ENCODE measurements around the gene ATP5PB.

Gene ATP5PB

DNA sequence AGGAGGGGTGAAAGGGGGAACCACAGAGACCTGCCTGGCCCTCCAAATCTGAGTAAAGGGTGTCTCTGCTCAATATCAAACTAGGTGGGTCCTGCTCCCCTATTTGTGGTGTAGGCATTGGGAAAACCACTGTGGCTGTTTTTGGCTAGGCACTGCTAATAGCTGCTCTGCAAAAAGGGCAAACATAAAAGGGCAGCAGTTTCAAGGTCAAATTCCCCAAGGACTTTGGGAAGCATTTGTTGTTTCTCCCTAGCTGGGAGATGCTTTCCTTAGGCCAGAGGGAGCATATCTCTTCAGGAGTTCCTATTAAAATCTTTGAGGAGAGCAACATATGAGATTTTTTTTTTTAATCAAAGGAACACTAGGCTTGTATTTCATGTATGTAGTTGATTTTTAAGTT, 26.9 kb downstream of the ATP5PB start:
- no peak for DNase-seq

DNA sequence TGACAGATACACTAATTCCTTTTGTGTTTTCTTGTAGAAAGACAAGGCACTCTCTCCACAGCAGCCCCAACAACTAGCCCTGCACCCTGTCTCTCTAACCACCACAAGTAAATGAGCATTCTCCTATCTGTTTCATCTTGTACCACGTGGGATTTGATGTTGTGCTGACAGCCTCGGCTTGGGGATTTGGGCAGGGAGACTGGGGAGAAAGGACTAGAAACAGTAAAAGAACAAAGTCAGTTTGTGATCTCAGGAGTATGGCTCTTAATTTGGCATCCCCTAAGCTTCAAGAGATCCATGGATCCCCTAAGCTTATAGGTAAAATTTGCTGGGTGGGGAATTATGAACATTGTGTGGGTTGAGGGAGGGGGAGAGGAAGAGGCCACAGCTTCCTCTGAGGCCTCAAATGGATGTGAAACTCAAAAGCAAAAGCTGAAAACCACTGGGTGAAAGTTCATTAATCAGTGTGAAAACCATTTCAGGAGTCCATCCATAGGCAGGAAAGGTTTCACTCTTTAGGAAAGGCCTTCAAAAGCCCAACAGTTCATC, 27.6 kb downstream of the ATP5PB start:
- DNase-seq: no peak

DNA sequence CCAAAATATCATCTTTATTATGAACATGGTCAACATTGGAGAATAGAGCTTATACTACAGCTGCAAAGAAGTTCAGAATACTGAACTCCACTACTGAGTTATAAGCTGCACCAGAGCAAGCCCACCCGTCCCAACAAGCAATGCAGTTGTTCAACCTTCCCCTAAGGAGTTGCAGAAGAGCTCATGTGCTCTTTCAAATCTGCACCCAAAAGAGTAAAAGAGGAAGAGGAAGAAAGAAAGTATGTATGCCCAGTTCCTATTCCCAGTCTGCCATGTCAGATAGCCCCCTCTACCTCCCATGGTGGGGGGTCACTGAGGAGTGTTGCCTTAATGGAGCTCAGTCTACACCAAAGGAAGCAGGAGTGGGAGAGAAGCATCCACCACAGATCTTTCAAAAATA, 31.4 kb downstream of the ATP5PB start:
- no peak for DNase-seq

DNA sequence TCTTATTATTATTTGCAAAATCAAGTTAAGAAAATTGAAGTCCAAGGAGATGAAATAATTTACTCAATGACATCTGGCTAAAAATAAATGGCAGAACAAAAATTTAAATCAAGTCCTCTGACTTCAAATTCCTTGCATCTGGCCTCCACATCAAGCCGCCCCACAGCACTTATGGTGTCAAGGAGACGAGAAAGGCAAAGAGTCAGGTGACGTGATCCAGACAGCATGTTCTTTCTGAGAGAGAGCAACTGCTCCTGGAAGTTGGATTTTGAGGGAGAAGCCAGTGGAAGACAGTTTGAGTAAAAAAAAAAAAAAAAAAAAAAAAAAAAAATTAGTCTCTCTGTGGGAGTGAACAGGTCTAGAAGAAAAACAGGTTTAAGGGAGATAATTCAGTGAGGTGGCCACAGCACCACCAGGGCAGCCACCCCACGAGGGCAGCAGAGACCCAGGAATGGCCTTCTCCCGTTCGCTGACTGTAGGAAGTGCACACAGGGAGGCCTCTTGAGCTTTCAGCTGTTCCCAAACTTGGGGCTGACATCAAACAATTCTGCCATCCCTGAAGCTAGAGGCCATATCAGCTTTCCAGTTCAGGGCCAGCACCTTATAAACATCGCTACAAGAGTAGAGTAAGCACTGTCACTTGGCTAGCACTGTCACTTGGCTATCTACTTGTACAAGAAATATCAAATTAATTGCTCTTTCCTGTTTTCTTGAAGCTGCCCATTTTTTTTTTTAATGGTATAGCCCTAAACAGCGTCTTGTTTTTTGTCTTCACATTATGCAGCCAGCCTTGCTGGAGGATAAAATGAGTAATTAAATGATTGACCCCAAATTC, 32.3 kb downstream of the ATP5PB start:
- peak; percentile 50 to 56 for DNase-seq

DNA sequence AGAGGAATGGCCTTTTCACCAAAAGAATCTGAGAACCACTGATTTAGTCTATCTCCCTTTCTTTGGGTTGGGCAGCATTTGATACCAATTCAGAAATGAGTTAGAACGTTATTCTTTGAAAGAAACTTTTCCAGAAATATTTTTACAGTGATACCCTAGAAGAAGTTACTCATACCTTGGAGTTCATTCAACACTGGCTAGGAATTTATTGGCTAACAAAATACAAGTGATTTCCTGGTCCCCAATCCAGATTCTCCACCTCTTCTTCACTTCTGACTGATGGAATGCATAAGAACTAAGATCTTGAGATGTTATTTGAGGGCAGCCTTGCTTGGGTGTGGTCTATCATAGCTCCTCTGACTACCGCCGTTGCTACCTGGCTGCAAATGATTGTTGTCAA, 33.9 kb downstream of the ATP5PB start:
- no peak for DNase-seq

DNA sequence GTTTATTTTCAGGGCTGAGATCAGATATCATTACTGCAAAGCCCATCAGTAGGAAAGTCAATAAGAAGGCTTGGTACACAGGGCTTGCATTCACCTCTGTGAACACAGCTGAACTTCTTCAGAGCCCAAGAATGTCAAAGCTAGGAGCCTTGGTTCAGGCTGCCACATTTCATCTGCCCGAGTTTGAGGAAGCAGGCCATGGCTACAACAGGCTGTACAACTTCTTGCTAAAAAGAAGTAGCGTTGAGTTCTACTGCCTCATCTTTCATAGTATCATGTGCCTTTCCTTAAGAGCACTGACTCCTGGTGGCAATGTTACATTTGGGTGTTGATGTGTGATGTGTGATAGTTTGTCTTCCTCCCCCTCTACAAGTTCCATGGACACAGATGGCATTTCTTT, 34.6 kb downstream of the ATP5PB start:
- DNase-seq: no peak

DNA sequence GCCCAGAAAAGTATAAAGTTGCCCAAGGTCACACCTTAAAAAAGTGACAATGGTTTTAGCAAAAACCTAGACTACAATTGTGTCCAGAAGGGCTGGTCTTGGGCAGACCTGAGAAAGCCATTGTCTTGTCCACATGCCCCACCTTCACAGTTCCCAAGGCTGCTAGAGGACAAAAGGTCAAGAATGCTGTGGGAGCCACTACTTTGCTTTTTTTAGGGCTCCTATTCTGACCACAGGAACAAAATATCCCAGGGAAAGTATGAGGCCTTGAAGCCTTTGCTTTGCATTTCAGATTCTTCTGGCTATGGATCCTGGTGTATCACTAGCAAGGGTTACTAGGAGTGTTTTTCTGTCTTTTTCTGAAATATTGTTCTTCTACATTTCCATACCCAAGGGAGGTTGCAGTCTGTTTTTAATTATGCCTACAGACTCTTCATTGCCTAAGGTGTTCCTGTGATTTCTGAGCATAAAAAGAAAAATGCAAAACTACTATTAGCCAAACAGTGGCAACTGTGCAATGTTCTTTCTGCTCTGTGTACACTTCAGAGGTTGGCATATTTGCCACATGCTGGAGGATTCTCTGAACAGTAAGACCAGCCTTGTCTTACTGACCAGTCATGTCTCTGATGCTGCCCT, 35.2 kb downstream of the ATP5PB start:
- no peak for DNase-seq

DNA sequence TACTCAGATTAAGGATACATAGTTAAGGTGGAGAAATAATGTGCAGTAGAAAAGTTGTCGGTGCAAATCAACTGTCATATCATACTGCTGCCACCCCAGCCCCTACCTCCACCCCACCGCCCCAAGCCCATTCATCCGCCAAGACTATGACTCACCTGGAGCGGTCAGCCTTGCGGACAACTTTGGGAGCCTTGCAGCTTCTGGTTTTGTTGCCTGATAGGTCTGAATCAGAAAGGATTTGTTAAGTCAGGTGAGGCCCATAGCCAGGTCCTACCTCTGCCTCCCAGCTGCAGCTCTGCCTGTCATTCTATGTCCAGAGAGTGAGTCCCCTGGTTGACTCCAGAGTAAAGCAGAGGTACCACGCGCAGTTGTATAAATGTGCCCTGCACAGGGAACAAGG, 37.2 kb downstream of the ATP5PB start:
- DNase-seq: no peak

DNA sequence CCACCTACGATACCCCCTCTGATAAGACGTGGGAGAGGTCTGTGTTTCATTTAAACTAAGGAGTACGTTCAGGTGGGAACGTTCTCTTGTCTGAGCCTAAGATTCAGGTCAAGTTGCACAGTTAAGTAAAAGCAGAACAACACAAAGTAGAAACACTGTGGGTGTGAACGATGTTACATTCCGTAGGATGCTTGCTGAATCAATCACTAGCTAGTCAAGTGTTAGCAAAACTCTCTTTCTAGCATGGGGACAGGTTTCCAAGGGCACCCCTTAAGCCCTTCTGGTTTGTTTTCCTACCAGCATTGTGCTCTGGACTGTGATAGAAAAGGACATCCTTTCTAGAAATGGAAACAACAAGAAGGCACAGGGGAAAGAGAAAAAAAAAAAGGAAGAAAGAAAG, 37.9 kb downstream of the ATP5PB start:
- DNase-seq: no peak

DNA sequence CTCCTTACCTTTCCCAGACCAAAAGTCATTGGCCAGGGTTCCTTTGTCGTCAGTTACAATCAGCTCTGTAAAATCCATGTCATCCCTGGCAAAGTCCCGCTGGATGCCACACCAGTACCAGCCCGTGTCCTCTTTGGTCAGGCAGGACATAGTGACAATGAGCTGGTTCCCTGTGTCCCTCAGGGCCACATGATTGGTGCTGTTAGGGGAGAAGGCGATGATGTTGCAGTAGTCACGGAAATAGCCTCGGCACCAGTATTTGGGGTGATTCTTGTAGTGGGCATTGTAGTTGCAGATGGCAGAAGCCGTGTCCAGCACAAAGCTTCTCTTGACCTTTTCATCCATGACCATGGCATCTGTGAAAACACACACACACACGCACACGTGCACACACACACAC, 39.4 kb downstream of the ATP5PB start:
- no peak for DNase-seq

DNA sequence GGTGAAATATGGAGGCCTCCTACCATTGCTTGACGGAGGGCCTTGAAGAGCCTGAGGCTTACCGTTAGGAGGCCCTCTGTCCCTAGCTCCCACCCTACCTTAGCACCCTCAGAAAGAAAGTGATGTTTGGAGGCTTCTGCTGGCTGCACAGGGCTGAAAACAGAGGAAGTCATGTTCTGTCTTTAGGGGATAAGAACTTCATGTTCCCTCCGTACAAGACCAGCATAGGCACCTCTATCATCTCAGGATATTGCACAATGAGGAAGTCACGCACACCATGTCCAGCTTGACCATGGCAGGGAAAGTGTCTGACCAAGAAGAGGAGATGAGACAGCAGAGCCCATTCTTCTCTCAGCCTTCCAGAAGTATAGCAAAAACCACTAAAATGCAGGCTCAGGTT, 40.3 kb downstream of the ATP5PB start:
- DNase-seq: no peak

DNA sequence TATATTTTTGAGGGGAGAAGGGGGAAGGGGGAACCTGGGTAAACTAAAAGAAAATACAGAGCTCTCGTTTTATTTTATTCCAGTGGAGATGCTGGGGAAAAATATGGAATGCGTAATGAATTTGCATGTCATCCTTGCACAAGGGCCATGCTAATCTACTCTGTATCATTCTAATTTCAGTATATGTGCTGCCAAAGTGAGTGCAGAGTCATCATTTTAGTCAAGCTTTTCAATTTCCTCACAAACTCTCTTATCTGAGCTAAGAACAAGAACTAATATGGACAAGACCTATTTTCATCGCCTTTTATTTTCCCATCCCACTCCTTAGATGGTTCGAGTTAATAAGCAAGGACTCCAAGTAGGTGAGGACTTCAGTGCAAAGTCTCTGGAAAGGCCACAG, 41.0 kb downstream of the ATP5PB start:
- DNase-seq: no peak

DNA sequence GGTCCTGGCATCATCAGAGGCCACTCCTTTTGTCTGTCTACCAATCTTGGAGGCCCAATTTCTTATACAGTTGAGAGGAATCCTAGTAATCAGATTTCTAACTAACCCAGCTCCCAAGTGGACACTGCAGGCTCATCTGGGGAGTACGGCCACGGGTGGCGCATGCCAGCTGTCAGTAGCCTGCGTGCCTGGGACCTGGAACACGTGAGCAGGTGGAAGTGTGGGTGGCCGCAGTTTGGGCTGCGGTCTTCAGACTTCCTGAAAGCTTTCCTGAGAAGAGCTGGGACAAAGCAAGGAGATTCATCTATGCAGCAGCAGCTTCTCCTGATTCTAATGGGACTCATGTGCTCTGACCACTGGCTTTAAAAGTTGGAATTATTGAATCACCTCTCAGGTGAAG, 41.8 kb downstream of the ATP5PB start:
- no peak for DNase-seq

DNA sequence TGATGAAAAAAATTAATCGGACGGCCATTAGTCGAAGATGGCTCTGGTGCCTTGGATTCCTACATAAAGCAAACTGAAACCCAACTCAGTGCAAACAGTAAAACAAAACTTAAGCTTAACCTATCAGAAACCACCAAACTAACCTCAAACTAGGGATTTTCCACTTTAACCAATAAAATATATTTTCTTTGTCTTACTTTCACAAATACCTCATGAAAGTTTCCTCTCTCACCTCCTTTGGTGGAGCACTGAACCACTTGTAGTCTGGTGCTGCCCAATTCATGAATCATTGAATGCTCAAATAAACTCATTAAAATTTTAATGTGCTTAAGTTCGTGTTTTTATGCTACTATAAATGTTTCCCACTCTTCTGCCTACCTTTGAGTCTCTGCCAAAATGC, 47.1 kb downstream of the ATP5PB start:
- no peak for DNase-seq

DNA sequence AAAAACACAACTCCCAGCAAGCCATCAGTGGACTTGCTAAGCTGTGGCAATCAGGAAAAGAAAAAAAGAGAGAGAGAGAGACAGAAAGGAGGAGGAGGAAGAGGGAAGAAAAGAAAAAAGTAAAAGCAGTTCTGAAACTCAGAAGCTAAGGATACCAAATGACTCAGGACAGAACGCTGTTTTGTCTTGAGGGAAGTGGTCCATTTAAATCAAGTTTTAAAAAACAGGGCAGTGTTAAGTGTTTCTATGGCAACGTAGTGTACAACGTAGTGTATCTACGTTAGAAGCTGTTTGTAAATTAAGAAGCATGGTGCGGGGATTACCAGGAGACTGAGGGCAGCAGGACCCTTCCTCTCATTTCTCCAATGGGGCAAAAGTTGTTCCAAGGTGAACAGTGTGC, 48.3 kb downstream of the ATP5PB start:
- DNase-seq: no peak

DNA sequence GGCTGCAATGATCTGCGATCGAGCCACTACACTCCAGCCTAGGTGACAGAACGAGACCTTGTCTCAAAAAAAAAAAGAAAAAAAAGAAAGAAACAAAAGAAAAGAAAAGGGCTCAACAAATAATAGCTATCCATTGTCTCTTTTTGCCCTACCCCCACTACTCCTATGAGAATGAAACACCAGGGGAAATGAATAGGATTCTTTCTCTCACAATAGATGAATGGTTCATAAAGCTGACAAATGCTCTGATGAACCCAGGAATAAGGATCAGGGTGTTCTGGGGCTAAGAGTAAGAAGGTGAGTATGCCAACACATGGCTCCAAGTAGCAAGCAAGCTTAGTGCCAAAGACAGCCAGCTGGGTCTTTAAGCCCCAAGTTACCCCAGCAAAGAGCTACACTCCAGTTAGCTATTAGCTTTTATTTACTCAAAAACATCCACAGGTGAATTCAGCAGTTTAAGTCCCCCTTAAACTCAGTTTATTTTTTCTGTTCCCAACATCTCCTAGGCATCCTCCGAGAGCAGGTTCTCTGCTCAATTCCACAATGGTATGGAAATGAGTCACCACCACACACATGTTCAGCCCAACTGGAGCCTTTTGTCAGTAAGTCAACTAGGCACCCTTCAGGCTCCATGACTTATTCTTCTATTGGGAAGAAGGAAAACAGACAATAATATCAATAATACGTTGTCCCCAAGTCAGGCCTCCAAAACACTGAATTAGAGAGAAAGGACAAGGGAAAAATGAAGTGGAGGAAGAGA, 49.9 kb downstream of the ATP5PB start:
- DNase-seq: no peak

DNA sequence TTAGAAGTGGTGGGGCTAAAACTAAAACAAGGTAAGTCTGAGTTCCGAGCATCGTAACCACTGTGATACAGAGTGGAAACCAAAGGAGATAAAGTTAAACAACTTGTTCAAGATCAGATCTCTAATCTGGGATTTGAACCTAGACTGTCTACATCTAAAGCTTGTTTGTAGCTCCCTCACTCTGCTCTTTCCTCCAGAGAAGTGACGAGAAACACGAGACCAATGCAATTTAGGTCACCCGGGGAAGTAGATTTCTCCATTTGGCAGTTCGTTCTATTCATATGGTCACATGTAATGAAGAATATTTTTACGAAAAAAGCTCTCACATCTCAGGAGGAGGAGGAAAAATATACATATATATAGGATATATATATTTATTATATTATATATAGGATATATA, 52.4 kb downstream of the ATP5PB start:
- no peak for DNase-seq

DNA sequence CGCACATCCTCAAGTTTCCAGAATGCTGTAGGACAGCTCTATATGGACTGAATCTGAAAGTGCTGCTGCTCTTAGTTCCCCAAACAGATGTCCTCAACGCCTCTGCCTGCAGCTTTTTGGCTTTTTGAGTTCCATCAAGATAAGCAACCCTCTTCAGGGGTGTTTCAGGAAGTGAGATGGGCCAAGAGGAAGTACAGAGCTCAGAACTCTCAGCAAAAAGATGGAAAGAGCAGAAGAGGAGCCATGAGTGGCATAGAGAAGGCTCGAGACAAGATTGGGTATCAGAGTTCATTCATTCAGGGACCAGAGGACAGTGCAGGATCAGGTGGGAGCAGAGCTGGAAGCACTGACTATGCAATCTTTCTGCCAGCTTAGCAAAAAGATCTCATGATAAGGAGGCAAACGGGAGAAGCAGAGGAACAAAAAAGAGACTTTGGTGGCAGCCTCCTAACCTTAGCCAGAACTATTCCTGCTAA, 54.4 kb downstream of the ATP5PB start, which contains the start of the genes ADORA3 and TMIGD3:
Gene ADORA3, minus strand, starts transcription at position 49 of the 476 bp plus-strand sequence. CDS start 279 bp downstream, outside the sequence.
Gene TMIGD3, minus strand, starts transcription at position 49 of the 476 bp plus-strand sequence. CDS start 279 bp downstream, outside the sequence.
- DNase-seq: no peak

DNA sequence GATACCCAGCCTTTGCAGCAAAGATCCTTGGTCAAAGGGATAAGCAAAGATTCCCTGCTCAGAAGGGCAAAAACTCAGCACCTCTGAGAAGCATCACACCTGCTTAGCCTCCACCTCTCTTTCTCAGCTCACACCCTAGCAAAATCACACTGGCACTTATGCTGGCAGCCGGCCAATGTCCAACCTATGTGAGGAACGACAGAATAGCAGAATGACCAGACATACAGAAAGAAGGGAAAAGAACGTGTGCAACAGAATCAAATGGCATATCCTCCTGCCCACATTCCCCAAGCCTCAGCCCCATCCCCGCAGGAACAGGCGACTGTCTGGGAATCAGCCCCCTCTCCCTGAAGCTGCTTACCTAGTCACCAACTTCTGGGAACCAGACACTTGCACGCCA, 54.8 kb downstream of the ATP5PB start:
- DNase-seq: no peak

DNA sequence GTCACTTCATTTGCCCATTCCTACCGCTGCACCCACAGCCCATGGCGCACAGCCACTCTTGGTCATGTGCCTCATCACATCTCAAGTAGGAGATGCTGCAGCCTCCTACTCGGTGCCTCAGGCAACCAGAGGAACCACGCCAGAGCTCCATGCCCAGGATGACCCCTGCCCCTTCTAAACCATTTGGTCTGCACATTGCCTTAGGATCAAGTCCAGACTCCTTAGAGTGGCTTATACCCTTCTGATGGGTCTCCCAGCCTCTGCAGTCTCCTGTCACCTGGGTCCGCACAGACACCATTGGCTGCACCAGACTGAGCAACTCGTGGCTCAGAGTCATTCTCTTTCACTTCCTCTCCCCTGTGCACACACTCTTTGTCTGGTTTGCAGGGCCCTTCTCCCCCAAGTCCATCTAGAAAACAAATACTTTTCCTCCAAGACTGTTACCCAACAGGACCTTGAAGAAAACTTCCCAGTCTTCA, 56.4 kb downstream of the ATP5PB start:
- DNase-seq: no peak

DNA sequence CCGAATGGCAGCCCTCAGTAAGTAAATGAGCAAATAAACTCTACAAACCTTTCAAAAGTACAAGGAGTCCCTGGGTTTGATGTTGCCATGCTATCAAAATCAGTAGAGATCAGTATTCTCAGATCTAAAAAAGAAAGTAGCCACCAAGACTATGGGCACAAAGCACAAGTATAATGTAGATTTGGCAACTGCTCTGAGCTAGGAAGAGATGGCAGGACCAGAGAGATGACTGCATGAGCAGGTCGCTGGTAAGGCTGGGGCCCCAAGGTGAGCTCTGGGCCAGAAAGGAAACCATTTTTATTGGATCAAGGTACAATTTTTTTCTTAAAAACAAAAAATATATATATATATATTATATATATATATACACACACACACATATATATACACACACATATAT, 57.3 kb downstream of the ATP5PB start:
- no peak for DNase-seq

DNA sequence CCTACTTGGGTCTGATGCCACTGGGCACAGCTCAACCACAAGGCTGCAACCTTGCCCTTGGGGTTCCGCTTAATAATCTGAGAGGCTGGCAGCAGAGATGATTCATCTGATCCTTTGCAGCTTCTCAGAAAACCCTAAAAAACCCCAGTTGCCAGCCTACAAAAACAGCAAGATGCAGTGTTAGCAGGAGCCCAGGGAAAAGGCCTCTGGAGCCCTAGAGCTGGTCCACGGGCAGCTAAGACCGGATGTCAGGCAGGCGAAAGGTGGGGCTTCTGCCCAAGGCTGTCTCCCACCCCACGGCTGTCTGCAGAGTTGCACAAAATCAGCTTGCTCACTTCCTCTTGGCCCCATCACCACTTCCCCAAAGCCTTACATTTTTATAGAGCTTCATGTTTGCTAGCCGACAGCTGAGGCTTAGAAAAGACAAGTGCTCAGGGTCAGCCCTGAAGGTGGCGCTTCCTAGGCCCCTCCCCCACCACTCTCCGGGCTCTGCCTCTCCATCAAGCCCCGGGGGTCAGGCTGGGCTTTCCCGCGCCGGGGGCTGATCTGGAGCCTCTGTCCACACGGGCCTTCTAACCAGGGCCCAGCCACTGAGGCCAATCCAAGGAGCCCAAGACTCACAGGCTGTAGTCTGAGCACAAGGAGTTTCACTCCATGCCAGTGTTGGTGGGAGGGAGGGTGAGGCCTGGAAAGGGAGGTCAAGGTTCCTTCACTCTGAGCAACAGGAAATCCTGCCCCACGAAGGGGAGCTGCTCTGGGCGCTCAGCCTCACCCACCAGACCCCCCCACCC, 58.3 kb downstream of the ATP5PB start:
- peak; percentile 69 to 79 for DNase-seq
